Measurements from ENCODE around the gene SEMA3C. TPM values are rescaled to one million over a fixed set of nuclear protein-coding genes. Genes with fewer than 3 reads are reported as not detected.

SEMA3C gene
- polyA plus RNA-seq, 1 donor from 2014 or later = 386 TPM

GRCh38 chr7:80883154-80884025 is 35.5 kb downstream of the SEMA3C start:
- Histone ChIP-seq H3K27me3 (ENCODE audit: insufficient read depth, low read depth, low read length) (no peaks in the 10 kb centered on the region), H3F3A (ENCODE audit: insufficient read depth, low read length, poor library complexity, severe bottlenecking) (no peaks in the 10 kb centered on the region), H3K36me3 (ENCODE audit: insufficient read depth, low read length) (no peaks in the 10 kb centered on the region), H3K9ac (ENCODE audit: low read length) (no peak overlapping the region), H2AFZ (ENCODE audit: low read depth, low read length) (no peak overlapping the region), H3K9me2 (ENCODE audit: insufficient read depth, low read length) (no peaks in the 10 kb centered on the region), H3K79me2 (replicated peaks; ENCODE audit: insufficient read depth, low read length) (peaks cover 4% of the 10 kb centered on the region), H3K4me2 (ENCODE audit: low read length) (no peak overlapping the region), H3K9me3 (ENCODE audit: low read length) (no peaks in the 10 kb centered on the region), H3K27ac (ENCODE audit: low read length) (no peak overlapping the region), H4K20me1 (ENCODE audit: insufficient read depth) (no peaks in the 10 kb centered on the region), H3K4me3 (ENCODE audit: low read length) (no peak overlapping the region)
- TF ChIP-seq REST (IDR thresholded peaks at IDR 0.05; ENCODE audit: borderline replicate concordance) (no peak), MXI1 (conservative IDR thresholded peaks at IDR 0.05; ENCODE audit: poor library complexity, severe bottlenecking) (no peak), RAD21 (conservative IDR thresholded peaks at IDR 0.05) (no peak), TAF1 (IDR thresholded peaks at IDR 0.05; ENCODE audit: low read depth) (no peak), SMC3 (conservative IDR thresholded peaks at IDR 0.05; ENCODE audit: poor library complexity) (no peak), POLR2AphosphoS5 (IDR thresholded peaks at IDR 0.05) (no peak), CTCF (IDR thresholded peaks at IDR 0.05; ENCODE audit: poor library complexity, severe bottlenecking) (no peak), EP300 (conservative IDR thresholded peaks at IDR 0.05; ENCODE audit: poor library complexity, severe bottlenecking) (no peak), EZH2 (IDR thresholded peaks at IDR 0.05; ENCODE audit: borderline replicate concordance, insufficient read depth, low read length, poor library complexity, severe bottlenecking) (no peak)

- peaks cover 4% of the 10 kb centered on the region for H3K79me2 ChIP-seq (replicated peaks; ENCODE audit: insufficient read depth, low read length)
- no peak for TF ChIP-seq EZH2 (IDR thresholded peaks at IDR 0.05; ENCODE audit: borderline replicate concordance, insufficient read depth, low read length, poor library complexity, severe bottlenecking)
These were observed 36.5 kb downstream of the SEMA3C start for GRCh38 chr7:80882213-80882801.

More at GRCh38 chr7:80882213-80882801, 36.5 kb downstream of the SEMA3C start:
- H3K4me3 ChIP-seq (ENCODE audit: low read length) = no peak overlapping the region
- no peaks in the 10 kb centered on the region for H3F3A ChIP-seq (ENCODE audit: insufficient read depth, low read length, poor library complexity, severe bottlenecking)
- no peaks in the 10 kb centered on the region for H3K27me3 ChIP-seq (ENCODE audit: insufficient read depth, low read depth, low read length)
- no peak overlapping the region for H2AFZ ChIP-seq (ENCODE audit: low read depth, low read length)
- H3K9me3 ChIP-seq (ENCODE audit: low read length) = no peaks in the 10 kb centered on the region
- H3K27ac ChIP-seq (ENCODE audit: low read length) = no peak overlapping the region
- H3K9me2 ChIP-seq (ENCODE audit: insufficient read depth, low read length) = no peaks in the 10 kb centered on the region
- H4K20me1 ChIP-seq (ENCODE audit: insufficient read depth) = no peaks in the 10 kb centered on the region
- H3K36me3 ChIP-seq (ENCODE audit: insufficient read depth, low read length) = no peaks in the 10 kb centered on the region
- H3K4me2 ChIP-seq (ENCODE audit: low read length) = no peak overlapping the region
- no peak overlapping the region for H3K9ac ChIP-seq (ENCODE audit: low read length)

All from neural cell (in vitro differentiated cells).